ENCODE results near the gene DTNBP1. TPM values are rescaled to one million over a fixed set of nuclear protein-coding genes. Genes with fewer than 3 reads are reported as not detected.

DTNBP1 gene
- total and polyA plus RNA-seq, 2 of the 4 experiments (the other 2 are of a cell fraction), result 4.8 to 18.7 TPM

- no peak for ATAC-seq (ENCODE audit: low read depth)
- no peaks in the 10 kb centered on the region for H3K9me3 ChIP-seq (ENCODE audit: control insufficient read depth, insufficient read depth, low read length)
- no peak for TF ChIP-seq POLR2A (IDR thresholded peaks at IDR 0.05; ENCODE audit: low read depth, low read length)
- no peak for TF ChIP-seq MAFK (IDR thresholded peaks at IDR 0.05; ENCODE audit: low read depth, low read length)
- no peak for TF ChIP-seq RAD21 (IDR thresholded peaks at IDR 0.05; ENCODE audit: low read length)
- TF ChIP-seq, protein P1, sequence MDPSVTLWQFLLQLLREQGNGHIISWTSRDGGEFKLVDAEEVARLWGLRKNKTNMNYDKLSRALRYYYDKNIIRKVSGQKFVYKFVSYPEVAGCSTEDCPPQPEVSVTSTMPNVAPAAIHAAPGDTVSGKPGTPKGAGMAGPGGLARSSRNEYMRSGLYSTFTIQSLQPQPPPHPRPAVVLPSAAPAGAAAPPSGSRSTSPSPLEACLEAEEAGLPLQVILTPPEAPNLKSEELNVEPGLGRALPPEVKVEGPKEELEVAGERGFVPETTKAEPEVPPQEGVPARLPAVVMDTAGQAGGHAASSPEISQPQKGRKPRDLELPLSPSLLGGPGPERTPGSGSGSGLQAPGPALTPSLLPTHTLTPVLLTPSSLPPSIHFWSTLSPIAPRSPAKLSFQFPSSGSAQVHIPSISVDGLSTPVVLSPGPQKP (IDR thresholded peaks at IDR 0.05; ENCODE audit: borderline replicate concordance, low read depth, low read length), result no peak
- no peak for TF ChIP-seq RFX5 (IDR thresholded peaks at IDR 0.05; ENCODE audit: low read depth, low read length)
- TF ChIP-seq SMC3 (IDR thresholded peaks at IDR 0.05; ENCODE audit: low read depth, low read length), result no peak
- no peak for TF ChIP-seq CEBPB (IDR thresholded peaks at IDR 0.05; ENCODE audit: low read depth, low read length)
- TF ChIP-seq NFE2L2 (IDR thresholded peaks at IDR 0.05; ENCODE audit: low read depth, low read length), result no peak
- no peak for TF ChIP-seq CTCF (conservative IDR thresholded peaks at IDR 0.05; ENCODE audit: low read depth, low read length)
- TF ChIP-seq MAZ (IDR thresholded peaks at IDR 0.05; ENCODE audit: borderline replicate concordance, low read depth, low read length), result no peak
- TF ChIP-seq, protein P2, sequence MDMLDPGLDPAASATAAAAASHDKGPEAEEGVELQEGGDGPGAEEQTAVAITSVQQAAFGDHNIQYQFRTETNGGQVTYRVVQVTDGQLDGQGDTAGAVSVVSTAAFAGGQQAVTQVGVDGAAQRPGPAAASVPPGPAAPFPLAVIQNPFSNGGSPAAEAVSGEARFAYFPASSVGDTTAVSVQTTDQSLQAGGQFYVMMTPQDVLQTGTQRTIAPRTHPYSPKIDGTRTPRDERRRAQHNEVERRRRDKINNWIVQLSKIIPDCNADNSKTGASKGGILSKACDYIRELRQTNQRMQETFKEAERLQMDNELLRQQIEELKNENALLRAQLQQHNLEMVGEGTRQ (IDR thresholded peaks at IDR 0.05; ENCODE audit: low read depth, low read length), result no peak
- no peak for TF ChIP-seq BHLHE40 (IDR thresholded peaks at IDR 0.05; ENCODE audit: low read depth, low read length)
- no peak for TF ChIP-seq FOS (IDR thresholded peaks at IDR 0.05; ENCODE audit: low read depth, low read length)
- TF ChIP-seq CHD1 (IDR thresholded peaks at IDR 0.05; ENCODE audit: low read depth, low read length), result no peak
- TF ChIP-seq MXI1 (IDR thresholded peaks at IDR 0.05; ENCODE audit: borderline replicate concordance, low read depth, low read length), result no peak
- no peak for TF ChIP-seq RCOR1 (IDR thresholded peaks at IDR 0.05; ENCODE audit: insufficient replicate concordance, low read length)
- H4K20me1 ChIP-seq (ENCODE audit: insufficient read depth, low read length), result no peaks in the 10 kb centered on the region
- no CpG with 5 or more reads among the region's 3 CpGs for WGBS, 2 experiments (ENCODE audit: extremely low coverage in 2 of 2, insufficient read length in 1 of 2)
- no peak overlapping the region for H2AFZ ChIP-seq (replicated peaks; ENCODE audit: low read length, poor library complexity)
- no peak overlapping the region for H4K91ac ChIP-seq (ENCODE audit: insufficient read depth, low read depth, low read length)
- H2AK9ac ChIP-seq (replicated peaks; ENCODE audit: low read depth, low read length, poor library complexity), result no peak overlapping the region
- no peak overlapping the region for H3K56ac ChIP-seq (ENCODE audit: extremely low read depth, insufficient read depth, low read length)
- in situ Hi-C loops (cut with MboI; ENCODE audit: low sequenced_read_pairs), result no loop called here
- no peaks in the 10 kb centered on the region; the same call in 1 of the 2 replicates for H3K4me1 ChIP-seq (ENCODE audit: control insufficient read depth, insufficient read depth, low read length)
- H2BK5ac ChIP-seq (ENCODE audit: low read depth, low read length, poor library complexity, severe bottlenecking), result no peak overlapping the region
- dilution Hi-C loops (cut with HindIII; ENCODE audit: low sequenced_read_pairs, unreplicated experiment), result no loop called here
- no TSS peak for BruUV-seq (replicated peaks)
- H4K8ac ChIP-seq (ENCODE audit: low read depth in 2 of 2, low read length in 2 of 2), result no peak overlapping the region
- H3K9me1 ChIP-seq (ENCODE audit: insufficient read depth, low read length), result 0 out of 2 replicates have a peak, but pooled peaks cover 2% of the 10 kb centered on the region
- no peak overlapping the region for H2AK5ac ChIP-seq (ENCODE audit: low read depth, low read length)
- no peak overlapping the region for H3K4me2 ChIP-seq (ENCODE audit: low read depth, low read length)
- H4K5ac ChIP-seq (ENCODE audit: low read depth, low read length), result no peak overlapping the region
- no peak overlapping the region for H2BK20ac ChIP-seq (ENCODE audit: low read depth, low read length)
- peaks cover 19 to 22% of the 10 kb centered on the region in 2 experiments; a peak in 3 of 4 replicates for H3K79me1 ChIP-seq (ENCODE audit: low read depth in 1 of 2, low read length in 2 of 2)
- no peak overlapping the region for H3K18ac ChIP-seq (ENCODE audit: low read depth, low read length)
- no peak overlapping the region for H3K4me3 ChIP-seq (ENCODE audit: insufficient read depth, low read depth, low read length)
- H2BK15ac ChIP-seq (ENCODE audit: low read depth, low read length), result no peak overlapping the region
- H3K14ac ChIP-seq (replicated peaks; ENCODE audit: low read depth, low read length), result no peak overlapping the region
- H3K27ac ChIP-seq (ENCODE audit: insufficient read depth, low read length), result no peak overlapping the region
- no peak overlapping the region for H3K23ac ChIP-seq (ENCODE audit: low read depth, low read length)
- intact Hi-C loops (cut with micrococcal nuclease), result no loop called here
- no peaks in the 10 kb centered on the region for H3K27me3 ChIP-seq (ENCODE audit: control insufficient read depth, insufficient read depth, low read length)
- no peak overlapping the region for H2BK120ac ChIP-seq (ENCODE audit: low read depth, low read length)
- ChIA-PET POLR2A (ENCODE audit: unreplicated experiment) (no interaction called here), CTCF (interaction anchor here (0.5 kb wide), 1 partner anchor 714 kb away, joined by 3 read pairs; no protein-coding TSS in a partner anchor)
- H3K9ac ChIP-seq (ENCODE audit: low read depth, low read length), result no peak overlapping the region
- no peak overlapping the region for H3K4ac ChIP-seq (ENCODE audit: low read depth, low read length)
- no peak for DNase-seq
- H3K36me3 ChIP-seq (ENCODE audit: control insufficient read depth, insufficient read depth, low read length), result no peaks in the 10 kb centered on the region
Observed at GRCh38 chr6:15656145-15656544, 6.7 kb downstream of the DTNBP1 start.
